Thyroid gland (tissue), 4 donors: ENCODE results near the gene TRAK1.

ENCODE experiments used
- POLR2A ChIP-seq, 2 donors: fragments of 450-650 bp; IDR thresholded peaks; one replicate each; pipeline ENCODE4 v1.6.1; 2017; ENCODE audit warnings: antibody characterized with exemption in 2 of 2, mild to moderate bottlenecking in 2 of 2, moderate library complexity in 1 of 2
- TF ChIP-seq, protein P1 (sequence below), 6 experiments: fragments of 200-600 bp in 3 of 6; fragments of 450-650 bp in 3 of 6; sonication (generic) in 3 of 6; IDR thresholded peaks; one replicate each; pipeline ENCODE4 v1.5.1; 2016 to 2019; ENCODE audit warnings: antibody characterized with exemption in 6 of 6, mild to moderate bottlenecking in 2 of 6, inconsistent platforms in 1 of 6, moderate library complexity in 1 of 6

DNA sequence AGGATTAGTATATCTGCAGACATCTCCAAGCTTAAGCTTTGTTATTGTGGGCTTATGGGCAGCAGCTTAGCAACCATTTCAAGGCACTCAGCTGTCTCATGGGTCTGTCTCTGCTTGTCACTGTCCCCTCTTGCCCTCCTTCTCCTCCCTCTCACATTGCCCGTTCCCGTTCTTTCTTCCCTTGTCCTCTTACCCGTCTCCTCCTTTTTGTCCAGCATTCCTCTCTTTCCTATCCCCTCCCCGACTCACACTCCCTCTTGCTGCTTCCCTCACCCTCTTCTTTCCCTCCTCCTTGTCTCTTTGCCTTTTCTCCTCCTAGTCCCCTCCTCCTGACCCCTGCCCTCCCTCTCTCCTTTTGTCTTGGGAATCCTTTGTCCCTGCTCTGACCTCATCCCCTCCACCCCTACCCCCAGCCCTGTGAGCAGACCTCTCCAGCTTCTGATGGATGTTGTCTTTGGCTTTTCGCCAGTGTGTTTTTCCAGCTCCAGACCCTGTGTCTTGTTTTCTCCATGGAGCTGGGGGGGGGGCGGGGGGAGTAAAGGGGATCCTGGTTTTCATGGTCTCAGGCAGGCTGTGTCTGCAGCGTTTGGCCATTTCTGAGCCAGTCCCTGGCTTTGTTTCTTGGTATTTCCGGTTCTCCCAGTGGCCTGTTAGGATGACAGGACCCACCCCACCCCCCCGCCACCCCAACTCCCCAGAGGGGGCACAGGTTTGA lies 47.9 kb upstream of the TRAK1 start:
- TF ChIP-seq, protein P1, sequence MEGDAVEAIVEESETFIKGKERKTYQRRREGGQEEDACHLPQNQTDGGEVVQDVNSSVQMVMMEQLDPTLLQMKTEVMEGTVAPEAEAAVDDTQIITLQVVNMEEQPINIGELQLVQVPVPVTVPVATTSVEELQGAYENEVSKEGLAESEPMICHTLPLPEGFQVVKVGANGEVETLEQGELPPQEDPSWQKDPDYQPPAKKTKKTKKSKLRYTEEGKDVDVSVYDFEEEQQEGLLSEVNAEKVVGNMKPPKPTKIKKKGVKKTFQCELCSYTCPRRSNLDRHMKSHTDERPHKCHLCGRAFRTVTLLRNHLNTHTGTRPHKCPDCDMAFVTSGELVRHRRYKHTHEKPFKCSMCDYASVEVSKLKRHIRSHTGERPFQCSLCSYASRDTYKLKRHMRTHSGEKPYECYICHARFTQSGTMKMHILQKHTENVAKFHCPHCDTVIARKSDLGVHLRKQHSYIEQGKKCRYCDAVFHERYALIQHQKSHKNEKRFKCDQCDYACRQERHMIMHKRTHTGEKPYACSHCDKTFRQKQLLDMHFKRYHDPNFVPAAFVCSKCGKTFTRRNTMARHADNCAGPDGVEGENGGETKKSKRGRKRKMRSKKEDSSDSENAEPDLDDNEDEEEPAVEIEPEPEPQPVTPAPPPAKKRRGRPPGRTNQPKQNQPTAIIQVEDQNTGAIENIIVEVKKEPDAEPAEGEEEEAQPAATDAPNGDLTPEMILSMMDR (IDR thresholded peaks at IDR 0.05), result no peak
- TF ChIP-seq POLR2A (IDR thresholded peaks at IDR 0.05), result peak in 1 of 2 donors; percentile 22
